K562 (cell line): ENCODE measurements around the gene ADGRA1. TPM values are rescaled to one million over a fixed set of nuclear protein-coding genes. Genes with fewer than 3 reads are reported as not detected.

Experiments
- ATAC-seq: fragments of 200-7000 bp; cut with Tn5 transposase; 3 replicates; pipeline ENCODE4 v1.9.1; 2020; ENCODE audit warnings: moderate library complexity
- BruUV-seq: library from RNA; stranded (reverse); fragments of 400-500 nt; replicated peaks from 2 replicates; lab custom pipeline; 2021; lab: Mats Ljungman, UMichigan
- CTCF ChIA-PET: fragments of 300-600 bp; formaldehyde crosslinking; extraction: SDS; loops from one replicate; lab custom pipeline; 2021; ENCODE audit warnings: low intra/inter-chr PET ratio; lab: Yijun Ruan, JAX
- POLR2A ChIA-PET: fragments of 300-600, 350-650 bp; sonication (Branson Sonifier 250); formaldehyde crosslinking; extraction: SDS; loops from one replicate; lab custom pipeline; 2021; ENCODE audit warnings: antibody characterized with exemption, inconsistent platforms; lab: Yijun Ruan, JAX
- DNase-seq, 4 experiments: peaks; one replicate each; pipeline versions ENCODE4 v3.0.0 to v3.0.0-alpha.2; 2011 to 2018; ENCODE audit warnings: low spot score in 3 of 4, mixed read lengths in 3 of 4; ENCODE audit errors: extremely low read depth in 1 of 4
- FAIRE-seq: peaks from 2 replicates; lab custom pipeline; 2011; peaks lifted over from hg19 to GRCh38; lab: Jason Lieb, UNC
- H2AFZ ChIP-seq: 2 replicates; pipeline ENCODE4 v1.6.0; 2011; ENCODE audit warnings: low read depth, low read length, control low read depth, inconsistent platforms
- H3K27ac ChIP-seq: fragments of 200-600 bp; 3 replicates; pipeline ENCODE4 v1.8.0; 2011; ENCODE audit warnings: low read depth, mild to moderate bottlenecking, control low read depth, inconsistent platforms, low read length, moderate library complexity, mixed read lengths; ENCODE audit errors: extremely low read depth
- H3K27me3 ChIP-seq, 2 experiments: fragments of 300-600 bp in 1 of 2; 2 replicates in 1 of 2; 3 replicates in 1 of 2; pipeline versions ENCODE4 v1.6.0 to v1.8.0; 2011; ENCODE audit warnings: inconsistent platforms in 2 of 2, low read length in 2 of 2, mild to moderate bottlenecking in 1 of 2, mixed read lengths in 1 of 2, moderate library complexity in 1 of 2; ENCODE audit not compliant: control insufficient read depth in 2 of 2, insufficient read depth in 2 of 2
- H3K36me3 ChIP-seq: fragments of 300-600 bp; 3 replicates; pipeline ENCODE4 v1.8.0; 2011; ENCODE audit warnings: mild to moderate bottlenecking, low read length, inconsistent platforms; ENCODE audit not compliant: control insufficient read depth, insufficient read depth
- H3K4me1 ChIP-seq, 2 experiments: fragments of 200-600 bp in 1 of 2; replicated peaks in 1 of 2; 2 replicates in 1 of 2; 3 replicates in 1 of 2; pipeline versions ENCODE4 v1.5.1 to v1.8.0; 2011; ENCODE audit warnings: inconsistent platforms in 2 of 2, low read length in 2 of 2, mild to moderate bottlenecking in 1 of 2, mixed read lengths in 1 of 2, moderate library complexity in 1 of 2; ENCODE audit not compliant: control insufficient read depth in 2 of 2, insufficient read depth in 2 of 2
- H3K4me2 ChIP-seq: 2 replicates; pipeline ENCODE4 v1.6.1; 2011; ENCODE audit warnings: low read length, control low read depth, inconsistent platforms, mixed read lengths; ENCODE audit not compliant: insufficient read depth
- H3K4me3 ChIP-seq: fragments of 200-600 bp; sonication (generic), shearing (Covaris generic); 2 replicates; pipeline ENCODE4 v1.5.1; 2016; ENCODE audit warnings: control low read depth, inconsistent platforms
- H3K79me2 ChIP-seq: fragments of 200-600 bp; 3 replicates; pipeline ENCODE4 v1.8.0; 2011; ENCODE audit warnings: low read length, inconsistent platforms; ENCODE audit not compliant: control insufficient read depth, insufficient read depth
- H3K9ac ChIP-seq, 2 experiments: 2 replicates each; pipeline versions ENCODE4 v1.6.0 to v1.6.1; 2011; ENCODE audit warnings: low read depth in 2 of 2, low read length in 2 of 2, control low read depth in 1 of 2, inconsistent platforms in 1 of 2, mild to moderate bottlenecking in 1 of 2, mixed read lengths in 1 of 2; ENCODE audit not compliant: insufficient read depth in 1 of 2
- H3K9me1 ChIP-seq: one replicate; pipeline ENCODE4 v1.6.0; 2011; ENCODE audit warnings: inconsistent platforms, mild to moderate bottlenecking, low read length, moderate library complexity; ENCODE audit not compliant: control insufficient read depth, insufficient read depth
- H3K9me3 ChIP-seq: replicated peaks from 2 replicates; pipeline ENCODE4 v1.5.1; 2011; ENCODE audit warnings: low read depth, low read length, inconsistent platforms; ENCODE audit not compliant: control insufficient read depth, insufficient read depth
- H4K20me1 ChIP-seq: replicated peaks from 2 replicates; pipeline ENCODE4 v1.6.1; 2011; ENCODE audit warnings: low read length, inconsistent platforms, mixed read lengths; ENCODE audit not compliant: control insufficient read depth, insufficient read depth
- DDX20 ChIP-seq: fragments of 450-650 bp; IDR thresholded peaks from 2 replicates; pipeline ENCODE4 v1.6.1; 2016; ENCODE audit warnings: missing genetic modification characterization, low read depth, mild to moderate bottlenecking, missing compliant biosample characterization, moderate library complexity
- GATAD2B ChIP-seq: fragments of 450-650 bp; IDR thresholded peaks from 2 replicates; pipeline ENCODE4 v1.6.1; 2017; ENCODE audit warnings: mild to moderate bottlenecking, borderline replicate concordance
- KDM1A ChIP-seq, 2 experiments: fragments of 450-650 bp; IDR thresholded peaks; 2 replicates each; pipeline ENCODE4 v1.6.1; 2016; ENCODE audit warnings: mild to moderate bottlenecking in 2 of 2
- ZNF253 ChIP-seq: fragments of 250-450 bp; sonication (Bioruptor Pico); conservative IDR thresholded peaks from 2 replicates; pipeline ENCODE4 v1.6.1; 2021; ENCODE audit warnings: mild to moderate bottlenecking
- WGBS: fragments of 100-300 bp; shearing (Covaris generic); methylation state at CpG from one replicate; pipeline ENCODE4 v1.1.6; 2016; ENCODE audit warnings: low coverage, mixed read lengths; ENCODE audit not compliant: insufficient coverage; ENCODE audit errors: missing lambda C conversion rate; 5-methylcytosine and 5-hydroxymethylcytosine counted together
- in situ Hi-C: fragments of 300-500 bp; cut with MboI; formaldehyde crosslinking; loops from 4 replicates; pipeline ENCODE4 v1.15.0; 2018; ENCODE audit warnings: inconsistent platforms, mixed read lengths
- intact Hi-C: fragments of 100-400 bp; cut with micrococcal nuclease; formaldehyde crosslinking; loops from 2 replicates; pipeline ENCODE4 v1.14.2; 2022
- polyA plus RNA-seq, 8 experiments: library from polyadenylated mRNA; depleted of rRNA in 4 of 8; stranded (reverse) in 5 of 8; unstranded in 3 of 8; fragments of >200 nt; fragmentation: Nextera tagmentation in 2 of 8; fragmentation: Illumina TruSeq in 1 of 8; extraction: Ambion mirVana in 2 of 8; extraction: Trizol in 1 of 8; gene quantifications; 2 replicates each; pipeline versions ENCODE4 v1.2.1 to v1.2.3, GENCODE V29; 2011 to 2014; ENCODE audit warnings: inconsistent platforms in 1 of 8, missing spikeins in 1 of 8
- total RNA-seq, 7 experiments: library from RNA; depleted of rRNA in 6 of 7; stranded (reverse); fragments of >200 nt in 6 of 7; fragmentation: Illumina TruSeq in 2 of 7; extraction: Trizol in 2 of 7; gene quantifications; 2 replicates each; pipeline versions ENCODE4 v1.2.1 to v1.2.3, GENCODE V29; 2011 to 2021; ENCODE audit warnings: low replicate concordance in 1 of 7
- TF ChIP-seq, protein P1 (sequence below): sonication (generic); formaldehyde crosslinking; IDR thresholded peaks from 2 replicates; pipeline ENCODE4 v1.9.0; 2022; ENCODE audit warnings: mild to moderate bottlenecking, missing genetic modification reagents

Gene ADGRA1
- total and polyA plus RNA-seq, 9 of the 15 experiments (the other 6 are each of a cell fraction or from before 2014, with no cell fraction given): not detected

DNA sequence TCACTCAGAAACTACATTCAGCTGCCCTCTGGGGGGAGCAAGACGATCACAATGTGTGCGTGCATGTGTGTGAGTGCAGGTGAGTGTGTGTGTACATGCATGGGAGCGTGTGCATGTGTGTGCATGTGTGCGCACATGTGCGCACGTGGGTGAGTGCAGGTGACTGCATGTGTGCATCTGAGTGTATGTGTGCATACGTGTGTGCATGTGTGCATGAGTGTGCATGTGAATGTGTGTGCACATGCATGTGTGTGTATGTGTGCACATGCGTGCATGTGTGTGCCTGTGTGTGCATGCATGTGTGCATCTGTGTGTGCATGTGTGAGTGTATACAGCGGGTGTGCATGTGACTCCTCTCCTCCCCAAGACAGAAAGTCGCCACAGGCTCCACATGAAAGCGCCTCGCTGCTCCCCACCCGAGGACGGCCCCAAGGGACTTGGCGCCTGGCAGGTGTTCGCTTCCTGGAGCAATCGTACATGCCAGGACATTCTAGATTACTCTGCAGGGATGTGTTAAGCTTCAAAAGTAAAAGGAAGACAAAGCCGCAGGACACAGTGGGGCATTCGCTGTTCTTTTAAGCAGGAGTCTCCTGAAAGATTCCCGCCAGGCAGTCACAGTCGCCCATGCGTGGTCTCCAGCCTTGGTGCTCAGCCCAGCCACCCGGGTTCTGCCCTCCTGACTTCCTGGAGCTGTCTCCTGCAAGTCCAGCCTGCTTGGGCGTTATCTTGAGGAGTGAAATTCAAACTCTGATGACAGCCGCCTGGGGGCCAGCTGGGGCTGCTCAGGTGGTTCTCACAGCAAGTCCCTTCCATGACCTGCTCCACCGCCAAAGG is 42.0 kb upstream of the ADGRA1 start:
- Histone ChIP-seq H3K9me3 (no peaks in the 10 kb centered on the region), H3K36me3 (no peaks in the 10 kb centered on the region), H3K79me2 (no peaks in the 10 kb centered on the region), H3K4me3 (no peak overlapping the region), H3K27ac (no peak overlapping the region), H2AFZ (no peak overlapping the region), H3K27me3 (peaks cover 5 to 61% of the 10 kb centered on the region in 2 experiments; a peak in 4 of 5 replicates), H3K9ac (no peak overlapping the region), H3K4me2 (no peak overlapping the region), H3K4me1 (peaks cover 0 to 5% of the 10 kb centered on the region in 2 experiments; a peak in 1 of 5 replicates), H4K20me1 (no peaks in the 10 kb centered on the region; the same call in 1 of the 2 replicates), H3K9me1 (no peaks in the 10 kb centered on the region)
- DNase-seq (no peak), ATAC-seq (no peak), FAIRE-seq (no peak)
- CTCF ChIA-PET: no interaction called here
- no TSS peak for BruUV-seq
- 8% methylated on average over 22 of the region's 26 CpGs for WGBS
- intact Hi-C loops: no loop called here
- POLR2A ChIA-PET: no interaction called here
- no peak for TF ChIP-seq GATAD2B
- TF ChIP-seq KDM1A (IDR thresholded peaks at IDR 0.05): peak in 1 of 2 experiments; percentile 80; a peak in 2 of 4 replicates
- TF ChIP-seq, protein P1, sequence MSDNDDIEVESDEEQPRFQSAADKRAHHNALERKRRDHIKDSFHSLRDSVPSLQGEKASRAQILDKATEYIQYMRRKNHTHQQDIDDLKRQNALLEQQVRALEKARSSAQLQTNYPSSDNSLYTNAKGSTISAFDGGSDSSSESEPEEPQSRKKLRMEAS (CRISPR knock-in tag): no peak
- TF ChIP-seq ZNF253 (CRISPR knock-in tag): no peak
- no peak for TF ChIP-seq DDX20 (tag)
- in situ Hi-C loops: no loop called here
